Suprapubic skin (tissue), 4 donors: ENCODE data around the gene NTPCR.

Source experiments
- EP300 ChIP-seq: sonication (generic); formaldehyde crosslinking; IDR thresholded peaks from one replicate; pipeline ENCODE4 v1.6.1; 2017; ENCODE audit warnings: antibody characterized with exemption
- POLR2A ChIP-seq, 2 donors: fragments of 450-650 bp; IDR thresholded peaks; one replicate each; pipeline ENCODE4 v1.6.1; 2017; ENCODE audit warnings: antibody characterized with exemption in 2 of 2, mild to moderate bottlenecking in 2 of 2, moderate library complexity in 2 of 2
- POLR2AphosphoS5 ChIP-seq, 3 donors: sonication (generic); formaldehyde crosslinking; IDR thresholded peaks; one replicate each; pipeline ENCODE4 v1.6.1; 2017; ENCODE audit warnings: antibody characterized with exemption in 3 of 3
- TF ChIP-seq, protein P1 (sequence below), 2 donors: fragments of 200-600 bp in 1 of 2; fragments of 450-650 bp in 1 of 2; sonication (generic) in 1 of 2; IDR thresholded peaks; one replicate each; pipeline ENCODE4 v1.5.1; 2016 to 2019; ENCODE audit warnings: antibody characterized with exemption in 2 of 2, mild to moderate bottlenecking in 1 of 2, moderate library complexity in 1 of 2

GRCh38 chr1:233019083-233019482 is 68.7 kb downstream of the NTPCR start:
- TF ChIP-seq POLR2AphosphoS5 (IDR thresholded peaks at IDR 0.05) (no peak), POLR2A (IDR thresholded peaks at IDR 0.05) (no peak), EP300 (no peak)
- TF ChIP-seq, protein P1, sequence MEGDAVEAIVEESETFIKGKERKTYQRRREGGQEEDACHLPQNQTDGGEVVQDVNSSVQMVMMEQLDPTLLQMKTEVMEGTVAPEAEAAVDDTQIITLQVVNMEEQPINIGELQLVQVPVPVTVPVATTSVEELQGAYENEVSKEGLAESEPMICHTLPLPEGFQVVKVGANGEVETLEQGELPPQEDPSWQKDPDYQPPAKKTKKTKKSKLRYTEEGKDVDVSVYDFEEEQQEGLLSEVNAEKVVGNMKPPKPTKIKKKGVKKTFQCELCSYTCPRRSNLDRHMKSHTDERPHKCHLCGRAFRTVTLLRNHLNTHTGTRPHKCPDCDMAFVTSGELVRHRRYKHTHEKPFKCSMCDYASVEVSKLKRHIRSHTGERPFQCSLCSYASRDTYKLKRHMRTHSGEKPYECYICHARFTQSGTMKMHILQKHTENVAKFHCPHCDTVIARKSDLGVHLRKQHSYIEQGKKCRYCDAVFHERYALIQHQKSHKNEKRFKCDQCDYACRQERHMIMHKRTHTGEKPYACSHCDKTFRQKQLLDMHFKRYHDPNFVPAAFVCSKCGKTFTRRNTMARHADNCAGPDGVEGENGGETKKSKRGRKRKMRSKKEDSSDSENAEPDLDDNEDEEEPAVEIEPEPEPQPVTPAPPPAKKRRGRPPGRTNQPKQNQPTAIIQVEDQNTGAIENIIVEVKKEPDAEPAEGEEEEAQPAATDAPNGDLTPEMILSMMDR (IDR thresholded peaks at IDR 0.05) = no peak
